NCI-H2107 treated with DMSO at 0.1 percent for 48 hours (cell line): ENCODE measurements around the gene ABR.
A peak's percentile ranks its signal among the peaks of the same experiment; 100 is the strongest.
"Not testable (repeated sequence)": the region's sequence is repeated elsewhere in the genome, so short reads cannot be mapped to it uniquely, and the experiment has no call there.

Experiments used
- DNase-seq: peaks from one replicate; lab custom pipeline; 2025; ENCODE audit not compliant: unreplicated experiment; lab: John Stamatoyannopoulos, UW

The ABR gene

DNA sequence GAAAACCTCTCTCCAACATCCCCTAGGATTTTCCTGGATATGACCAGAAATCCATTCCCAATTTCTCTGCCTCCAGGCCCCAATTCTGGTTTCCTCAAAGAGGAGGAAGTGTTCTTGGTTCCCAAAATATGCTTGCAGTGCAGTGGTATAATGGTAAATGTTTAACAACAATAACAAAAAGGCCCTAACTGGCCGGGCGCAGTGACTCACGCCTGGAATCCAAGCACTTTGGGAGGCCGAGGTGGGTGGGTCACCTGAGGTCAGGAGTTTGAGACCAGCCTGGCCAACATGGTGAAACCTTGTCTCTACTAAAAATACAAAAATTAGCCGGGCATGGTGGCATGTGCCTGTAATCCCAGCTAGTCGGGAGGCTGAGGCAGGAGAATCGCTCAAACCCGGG, 184.5 kb downstream of the ABR start:
- DNase-seq = not testable (repeated sequence)

DNA sequence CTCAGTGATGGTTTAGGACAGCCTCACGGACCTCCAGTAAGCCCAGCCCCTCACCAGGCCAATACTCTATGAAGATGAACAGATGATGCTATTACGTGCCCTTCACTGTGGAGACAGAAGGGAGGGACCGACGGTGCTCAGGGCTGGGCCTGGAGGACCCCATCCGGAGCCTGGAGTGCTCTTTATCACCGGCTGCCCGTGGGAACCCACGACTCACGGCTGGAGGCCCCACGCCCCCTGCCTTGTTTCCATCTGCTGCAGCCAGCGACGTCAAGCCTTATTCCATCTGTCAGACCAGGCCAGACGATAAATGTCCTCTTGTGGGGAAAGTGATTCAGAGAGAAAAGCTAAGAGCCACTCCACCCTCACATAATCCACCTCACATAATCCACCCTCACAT, 186.8 kb downstream of the ABR start:
- no peak for DNase-seq

DNA sequence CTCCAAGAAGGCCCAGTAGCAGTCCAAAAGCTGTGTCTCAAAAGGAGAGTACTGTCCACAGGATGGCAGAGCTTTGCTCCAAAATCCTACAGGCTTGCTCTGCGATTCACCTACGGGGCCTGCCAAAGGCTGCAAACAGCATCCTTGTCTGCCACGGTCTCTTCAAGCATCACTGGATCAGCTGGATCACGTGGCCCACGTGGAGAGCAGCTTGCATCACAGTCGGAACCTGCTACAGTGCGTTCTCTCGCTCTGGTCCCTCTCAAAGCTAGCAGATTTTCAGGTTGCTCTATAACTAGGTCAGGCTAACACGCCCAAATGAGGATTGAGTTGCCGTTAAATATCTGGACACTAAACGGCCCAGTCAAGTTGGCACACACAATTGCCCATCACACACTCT, 191.2 kb downstream of the ABR start:
- no peak for DNase-seq

DNA sequence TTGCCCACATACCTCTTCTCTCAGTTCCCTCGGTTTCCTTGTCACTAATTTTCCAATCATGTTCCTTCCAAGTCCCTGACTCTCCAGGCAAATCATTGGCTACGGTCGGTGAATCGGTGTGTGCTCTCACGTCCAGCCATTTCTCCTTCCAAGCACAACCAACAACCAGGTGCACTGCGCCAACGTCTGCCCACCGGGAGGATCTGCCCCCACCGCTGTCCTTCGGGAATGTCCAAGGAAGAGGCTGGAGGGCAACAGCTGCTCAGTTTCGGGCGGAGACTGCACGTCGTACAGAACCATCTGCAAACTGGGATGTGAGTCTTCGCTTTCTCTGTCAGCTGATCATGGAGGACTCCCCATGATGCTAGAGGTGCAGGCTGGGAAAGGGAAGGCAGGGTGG, 191.8 kb downstream of the ABR start:
- no peak for DNase-seq

DNA sequence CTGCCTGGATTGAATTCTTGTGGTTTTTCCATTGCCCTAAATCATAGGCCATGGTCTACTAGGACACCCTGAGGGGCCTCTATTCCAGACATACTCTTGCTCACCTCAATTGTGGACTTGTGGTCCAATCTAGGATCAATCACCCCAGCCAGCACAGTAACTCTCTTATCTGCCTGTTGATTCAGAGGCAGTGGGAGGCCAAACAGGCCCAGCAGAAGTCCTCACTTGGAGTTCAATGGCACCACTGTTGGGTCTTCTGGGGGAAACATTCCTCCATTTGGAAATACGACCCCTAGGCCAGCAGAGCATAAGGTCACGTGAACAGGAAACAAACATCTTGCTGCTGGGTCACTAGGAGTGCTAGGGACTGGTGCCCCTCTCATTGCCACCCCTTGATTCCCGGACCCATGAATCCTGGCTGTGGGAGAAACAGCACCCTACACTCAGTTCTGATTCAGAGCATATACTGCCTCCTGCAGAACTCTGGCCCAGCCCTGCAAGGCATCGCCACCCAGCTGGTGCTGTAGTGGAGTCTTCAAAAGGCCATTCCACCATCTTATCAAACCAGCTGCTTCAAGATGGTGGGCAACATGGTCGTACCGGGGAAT, 193.4 kb downstream of the ABR start:
- DNase-seq = no peak

DNA sequence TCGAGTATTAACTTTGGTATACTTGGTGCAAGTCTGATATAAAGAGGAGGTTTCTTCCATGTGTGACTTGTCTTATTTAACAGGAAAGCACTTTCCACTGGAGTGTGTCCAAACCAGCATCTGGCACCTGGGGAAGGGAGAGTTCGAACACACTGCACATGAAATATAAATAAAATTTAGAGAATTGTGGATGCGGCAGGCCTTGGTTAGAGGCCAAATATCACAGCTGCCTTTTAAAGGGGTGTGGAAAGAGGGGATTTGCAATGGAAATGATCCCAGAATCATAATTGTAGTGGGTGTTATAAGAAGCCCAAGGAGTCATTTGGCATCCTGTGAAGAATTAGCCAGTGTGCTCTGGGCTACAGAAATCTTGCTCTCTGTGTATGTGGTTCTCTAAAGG, 195.9 kb downstream of the ABR start:
- DNase-seq = no peak

DNA sequence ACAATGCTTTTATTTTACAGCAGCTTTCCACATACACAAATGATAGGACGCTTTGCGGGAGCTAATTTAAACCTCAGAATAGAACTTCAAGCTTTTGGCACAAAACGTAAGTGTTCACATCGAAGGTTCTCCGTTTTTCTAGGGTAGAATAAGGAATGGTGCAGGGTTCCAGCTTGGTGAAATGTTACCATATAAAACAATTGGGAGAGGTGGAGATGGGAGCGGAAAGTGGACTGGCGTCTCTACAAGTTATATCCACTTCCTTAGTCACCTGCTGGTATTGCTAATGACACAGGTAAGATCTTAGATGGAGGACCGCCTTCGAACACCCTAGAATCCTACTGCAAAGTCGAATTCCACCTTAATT, 198.5 kb downstream of the ABR start:
- DNase-seq = no peak

DNA sequence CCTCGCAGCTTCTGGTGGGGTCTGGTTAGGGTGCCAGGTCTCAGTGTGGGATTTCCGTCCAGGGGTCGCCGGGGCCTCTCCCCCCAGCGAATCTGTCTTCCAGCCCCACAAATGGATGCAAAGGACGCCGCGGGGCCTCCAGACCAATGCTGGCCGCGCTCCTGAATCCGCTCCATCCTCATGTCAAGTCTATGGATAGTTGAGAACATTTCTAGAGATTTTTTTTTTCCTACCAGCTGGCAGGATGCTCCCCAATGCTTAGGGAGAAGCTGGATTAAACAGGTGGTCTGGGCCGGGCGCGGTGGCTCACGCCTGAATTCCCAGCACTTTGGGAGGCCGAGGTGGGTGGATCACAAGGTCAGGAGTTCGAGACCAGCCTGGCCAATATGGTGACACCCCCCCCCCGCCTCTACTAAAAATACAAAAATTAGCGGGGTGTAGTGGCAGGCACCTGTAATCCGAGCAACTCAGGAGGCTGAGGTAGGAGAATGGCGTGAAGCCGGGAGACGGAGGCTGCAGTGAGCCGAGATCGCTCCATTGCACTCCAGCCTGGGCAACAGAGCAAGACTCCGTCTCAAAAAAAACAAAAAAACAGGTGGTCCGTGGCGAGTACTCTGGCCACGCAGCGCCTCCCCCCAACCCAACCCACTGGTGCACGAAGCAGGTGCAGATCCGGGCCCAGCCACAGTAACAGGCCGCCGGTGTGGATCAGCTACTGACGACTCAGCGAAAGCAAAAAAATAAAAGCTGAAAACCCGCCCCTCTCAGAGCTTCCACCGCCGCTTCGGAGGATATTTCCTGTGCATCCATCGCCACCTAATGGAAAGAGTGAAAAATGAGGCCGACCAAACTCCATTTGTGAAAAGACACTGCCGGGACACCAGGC, 199.1 kb downstream of the ABR start:
- DNase-seq = peak; percentile 43

DNA sequence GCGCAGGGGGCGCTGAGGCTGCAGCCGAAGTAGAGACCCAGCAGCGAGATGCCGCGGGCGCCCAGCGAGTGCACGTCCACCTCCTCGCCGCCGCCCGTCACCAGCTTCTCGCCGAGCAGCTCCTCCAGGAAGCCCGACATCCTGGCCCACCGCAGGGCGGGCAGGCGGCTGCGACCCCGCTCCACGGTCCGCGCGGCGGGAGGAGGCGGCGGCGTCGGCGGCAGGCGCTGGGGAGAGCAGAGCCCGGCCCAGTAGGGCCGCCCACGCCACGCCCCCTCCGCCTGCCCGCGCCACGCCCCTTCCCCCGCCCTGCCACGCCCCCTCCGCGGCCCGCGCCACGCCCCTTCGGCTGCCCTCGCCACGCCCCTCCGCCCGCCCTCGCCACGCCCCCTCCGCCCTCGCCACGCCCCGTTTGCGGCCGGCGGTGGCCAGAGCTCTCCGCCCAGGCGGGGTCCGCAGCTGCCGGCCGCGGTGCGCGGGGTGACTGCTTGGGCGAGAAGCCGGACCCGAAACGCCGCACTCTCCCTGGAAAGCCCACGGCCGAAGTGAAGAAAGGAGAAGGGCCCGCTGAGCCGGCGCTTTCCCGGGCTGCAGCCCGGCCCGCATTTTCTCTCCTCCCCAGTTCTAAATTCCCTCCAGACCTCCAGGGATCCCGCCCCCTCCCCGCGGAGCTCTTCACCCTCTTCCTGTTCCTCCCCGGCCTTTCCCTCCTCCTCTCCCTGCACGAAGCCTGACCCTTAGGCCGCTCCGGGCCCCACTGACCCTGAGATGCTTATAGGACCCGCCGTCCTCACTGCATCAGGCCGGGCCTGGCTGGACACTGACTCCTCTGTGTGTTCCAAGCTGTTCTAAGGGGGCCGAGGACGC, 200.0 kb downstream of the ABR start, which contains the start of gene NXN:
Gene NXN, minus strand, starts transcription at position 238 of the 867 bp plus-strand sequence.
- DNase-seq = peak; percentile 11

DNA sequence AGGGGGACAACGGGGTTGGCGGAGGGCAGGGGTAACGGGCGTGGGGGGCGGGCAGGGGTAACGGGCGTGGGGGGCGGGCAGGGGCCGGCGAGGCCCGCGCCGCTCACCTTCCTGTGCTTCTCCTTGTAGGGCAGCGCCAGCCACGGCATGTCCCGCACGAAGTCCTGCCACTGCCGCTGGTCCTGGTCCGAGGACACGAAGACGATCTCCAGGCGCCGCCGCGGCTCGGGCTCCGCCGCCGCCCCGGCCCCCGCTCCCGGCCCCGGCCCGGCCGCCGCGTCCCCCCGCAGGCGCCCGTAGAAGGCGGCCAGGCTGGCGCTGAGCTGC, 200.6 kb downstream of the ABR start:
- DNase-seq = no peak

DNA sequence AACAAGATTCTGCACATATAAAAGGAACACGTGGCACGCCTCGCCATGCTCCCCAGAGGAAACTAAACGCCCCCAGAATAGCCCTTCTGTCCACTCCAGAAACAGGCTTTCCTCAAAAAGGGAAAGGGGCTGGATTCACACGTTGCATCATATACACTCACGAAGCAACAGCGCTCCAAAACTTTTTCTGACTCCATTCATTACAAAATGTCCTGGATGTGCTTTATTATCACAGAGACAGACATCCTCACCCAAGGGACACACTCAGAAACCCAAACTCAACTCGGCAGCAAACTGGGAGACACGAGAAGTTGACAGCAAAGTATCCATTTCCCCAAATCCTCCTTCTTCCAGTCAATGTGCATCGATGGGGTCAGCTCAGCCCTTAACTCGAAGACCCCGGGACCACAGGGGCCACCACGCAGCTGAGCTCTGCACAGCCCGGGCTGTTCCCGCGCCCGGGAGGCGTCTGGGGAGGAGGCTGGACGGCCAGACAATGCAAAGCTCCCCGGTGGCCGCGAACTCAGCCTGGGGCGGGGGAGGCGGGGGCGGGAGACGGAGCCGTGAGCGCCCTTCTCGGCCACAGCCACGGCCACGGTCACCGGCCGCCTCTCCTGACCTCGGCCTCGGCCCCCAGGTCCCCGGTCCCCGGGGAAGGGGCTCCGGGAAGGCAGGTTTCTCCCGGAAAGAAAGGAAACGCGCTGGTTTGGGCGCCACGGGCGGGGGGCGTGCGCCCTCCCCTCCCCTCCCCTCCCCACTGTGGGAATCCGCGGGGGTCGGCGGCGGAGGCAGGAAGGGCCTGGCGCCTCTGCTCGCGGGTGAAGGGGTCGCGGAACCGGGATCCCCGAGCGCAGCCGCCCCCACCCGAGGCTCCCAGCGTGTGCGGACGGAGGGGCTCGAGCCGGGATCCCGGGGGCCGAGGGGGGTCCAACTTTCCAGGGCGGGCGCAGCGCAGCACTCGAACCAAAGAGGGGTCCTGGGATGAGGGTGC, 201.4 kb downstream of the ABR start:
- DNase-seq = no peak

DNA sequence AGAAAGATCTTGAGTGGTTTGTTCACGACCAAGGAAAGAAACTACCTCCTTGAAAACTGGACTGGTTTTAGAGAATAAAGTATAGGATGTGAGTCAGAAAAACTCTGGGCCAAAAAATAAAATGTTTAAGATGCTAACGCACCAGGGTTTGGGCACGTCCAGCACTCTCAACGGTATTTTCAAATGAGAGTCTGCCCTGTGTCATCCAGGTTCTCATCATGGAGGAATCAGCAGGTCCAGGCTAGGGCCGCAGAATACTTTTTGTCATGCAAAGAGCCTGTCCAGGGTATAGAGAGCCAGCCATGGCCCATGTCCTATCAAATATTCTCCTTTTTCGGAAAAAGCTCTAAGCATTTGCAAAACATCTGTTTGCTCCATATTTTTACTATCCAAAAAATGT, 202.6 kb downstream of the ABR start:
- DNase-seq = no peak

DNA sequence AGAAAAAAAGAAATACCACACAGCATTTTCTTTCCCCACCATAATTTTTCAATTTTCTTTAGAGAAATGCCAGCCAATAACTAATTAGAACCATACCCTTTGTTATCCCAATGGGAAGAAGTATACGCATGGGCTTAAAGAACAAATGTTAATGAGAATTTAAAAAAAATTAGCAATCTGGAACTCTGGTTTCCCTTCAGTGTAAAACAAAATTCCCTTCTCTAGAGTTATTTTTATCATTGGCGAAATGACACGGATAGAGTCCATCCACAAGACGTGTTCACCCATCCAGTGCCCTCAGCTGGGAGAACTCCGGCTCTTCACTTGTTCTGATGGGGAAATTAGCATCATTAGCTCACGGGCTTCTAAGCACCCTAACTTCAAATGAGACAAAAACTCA, 203.5 kb downstream of the ABR start:
- DNase-seq = no peak

DNA sequence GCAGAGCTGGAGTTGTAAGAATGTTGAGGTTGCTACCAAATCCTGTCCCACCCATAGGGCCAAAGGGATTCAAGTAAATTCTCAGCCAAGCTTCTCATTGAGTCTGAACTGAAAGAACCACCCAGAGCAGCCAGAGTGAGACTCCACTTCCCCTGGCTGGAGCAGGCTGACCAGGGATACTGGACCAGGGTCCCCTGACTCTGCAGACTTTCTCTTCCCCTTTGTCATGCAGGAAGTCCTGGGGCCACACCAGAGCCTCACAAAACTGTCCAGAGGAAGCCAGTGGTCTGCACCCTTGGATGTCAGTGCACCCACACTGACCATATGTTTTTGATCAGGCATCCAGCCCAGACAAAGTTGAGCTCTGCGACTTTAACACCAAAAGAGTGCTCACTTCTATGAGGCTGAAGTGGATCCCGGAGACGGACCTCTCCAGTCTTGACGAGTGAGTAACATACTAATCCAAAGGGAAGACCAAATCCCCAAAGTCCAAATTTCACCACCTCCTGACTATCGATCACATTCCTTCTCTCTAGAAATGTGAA, 204.3 kb downstream of the ABR start:
- no peak for DNase-seq

DNA sequence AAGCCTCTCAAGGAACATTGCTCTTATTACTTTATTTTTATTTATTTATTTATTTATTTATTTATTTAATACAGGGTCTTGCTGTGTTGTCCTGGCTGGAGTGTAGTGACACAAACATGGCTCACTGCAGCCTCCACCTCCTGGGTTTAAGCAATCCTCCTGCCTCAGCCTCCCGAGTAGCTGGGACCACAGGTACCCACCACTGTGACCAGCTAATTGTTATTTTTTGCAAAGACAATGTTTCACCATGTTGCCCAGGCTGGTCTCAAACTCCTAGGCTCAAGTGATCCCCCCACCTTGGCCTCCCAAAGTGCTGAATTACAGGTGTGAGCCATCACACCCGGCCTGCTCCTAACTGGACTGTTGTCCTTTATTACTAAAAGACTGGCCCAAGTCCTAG, 205.0 kb downstream of the ABR start:
- DNase-seq = not testable (repeated sequence)

DNA sequence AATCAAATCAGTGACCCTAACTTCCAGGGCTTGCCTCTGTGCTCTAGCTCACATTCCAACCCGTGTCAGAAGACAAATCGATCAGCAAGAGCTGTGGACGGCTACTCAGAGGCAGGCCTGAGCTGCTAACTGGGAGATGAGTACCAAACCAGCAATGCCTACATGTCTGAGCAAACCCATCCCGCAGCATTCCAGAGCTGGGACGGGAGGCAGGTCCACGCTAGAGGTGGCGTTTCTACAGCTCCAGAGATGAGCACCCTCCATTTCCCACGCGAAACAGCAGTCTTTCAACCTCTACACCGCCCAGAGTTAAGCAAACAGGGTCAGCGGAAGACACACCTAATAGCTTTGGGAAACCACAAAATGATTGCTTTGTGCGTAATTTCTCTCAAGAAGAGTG, 206.7 kb downstream of the ABR start:
- DNase-seq = no peak

DNA sequence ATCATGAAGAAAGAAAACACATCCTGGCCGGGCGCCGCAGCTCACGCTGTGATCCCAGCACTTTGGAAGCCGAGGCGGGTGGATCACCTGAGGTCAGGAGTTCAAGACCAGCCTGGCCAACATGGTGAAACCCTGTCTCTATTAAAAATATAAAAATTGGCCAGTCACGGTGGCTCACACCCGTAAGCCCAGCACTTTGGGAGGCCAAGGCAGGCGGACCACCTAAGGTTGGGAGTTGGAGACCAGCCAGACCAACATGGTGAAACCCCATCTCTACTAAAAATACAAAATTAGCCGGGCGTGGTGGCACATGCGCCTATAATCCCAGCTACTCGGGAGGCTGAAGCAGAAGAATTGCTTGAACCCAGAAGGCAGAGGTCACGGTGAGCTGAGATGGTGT, 207.9 kb downstream of the ABR start:
- DNase-seq = not testable (repeated sequence)

DNA sequence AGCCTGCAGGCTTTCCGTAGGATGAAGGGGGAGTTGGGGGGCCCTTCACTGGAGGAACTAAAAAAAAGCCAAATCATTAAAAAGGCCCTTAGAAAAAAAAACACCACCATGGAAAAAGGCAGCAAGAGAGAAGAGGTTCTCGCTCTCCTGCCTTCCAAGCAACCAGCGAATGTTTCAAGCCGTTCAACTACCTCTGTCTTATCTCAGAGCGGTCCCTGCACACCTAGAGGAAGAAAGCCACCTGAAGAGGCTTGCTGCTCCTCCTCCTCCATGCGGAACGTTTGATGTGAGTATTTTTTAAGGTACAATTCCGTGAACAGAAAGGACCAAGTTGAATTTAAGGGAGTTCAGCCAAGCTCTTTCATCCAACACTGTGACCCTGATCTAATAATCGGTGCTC, 209.4 kb downstream of the ABR start:
- no peak for DNase-seq

DNA sequence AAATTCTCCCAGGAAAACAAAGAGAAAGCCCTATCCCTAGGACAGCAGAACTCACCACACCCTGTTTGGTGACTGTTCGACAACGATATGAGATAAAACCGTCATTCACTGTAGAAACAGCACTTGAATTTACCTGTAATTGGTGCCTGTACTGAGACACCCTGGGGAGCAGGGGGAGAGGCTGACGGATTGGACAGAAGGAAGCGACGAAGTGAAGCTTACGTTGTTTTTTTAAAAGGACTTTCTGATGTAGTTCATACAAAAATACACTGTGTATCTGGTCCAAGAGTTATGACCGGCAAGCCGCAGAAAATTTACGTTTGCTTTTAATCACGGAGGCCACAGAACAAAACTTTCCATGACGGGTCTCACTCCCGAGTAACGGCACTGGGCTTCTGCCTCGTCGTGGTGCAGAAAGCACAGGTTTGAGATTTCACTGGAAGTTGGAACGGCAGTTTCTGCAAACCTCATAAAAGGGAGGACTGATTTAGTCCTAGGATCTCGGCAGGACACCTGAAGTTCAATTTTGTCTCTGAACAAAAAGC, 209.9 kb downstream of the ABR start:
- DNase-seq = peak; percentile 8
